AG04449 (cell line): ENCODE measurements around the gene CCDC69.

Source experiments
- CTCF ChIA-PET: fragments of 350-600 bp; formaldehyde crosslinking; extraction: SDS; loops from one replicate; lab custom pipeline; 2021; ENCODE audit warnings: antibody characterized with exemption; lab: Yijun Ruan, JAX
- POLR2A ChIA-PET: fragments of 400-600, 350-600 bp; formaldehyde crosslinking; extraction: SDS; loops from one replicate; lab custom pipeline; 2020; ENCODE audit warnings: antibody characterized with exemption, inconsistent platforms; lab: Yijun Ruan, JAX
- DNase-seq: peaks from one replicate; pipeline ENCODE4 v3.0.0-alpha.2; 2010; ENCODE audit warnings: low read depth, low spot score
- H3K4me3 ChIP-seq: 2 replicates; pipeline ENCODE4 v1.5.1; 2011; ENCODE audit warnings: low read depth, mild to moderate bottlenecking, control low read depth, low read length
- TF ChIP-seq, protein P1 (sequence below): IDR thresholded peaks from one replicate; pipeline ENCODE4 v1.5.1; 2011; ENCODE audit warnings: mild to moderate bottlenecking, moderate library complexity, low read length, control low read depth, inconsistent platforms; ENCODE audit not compliant: insufficient read depth; ENCODE audit errors: missing control alignments

The CCDC69 gene

GRCh38 chr5:151151793-151152192, 72.1 kb downstream of the CCDC69 start:
- TF ChIP-seq, protein P1, sequence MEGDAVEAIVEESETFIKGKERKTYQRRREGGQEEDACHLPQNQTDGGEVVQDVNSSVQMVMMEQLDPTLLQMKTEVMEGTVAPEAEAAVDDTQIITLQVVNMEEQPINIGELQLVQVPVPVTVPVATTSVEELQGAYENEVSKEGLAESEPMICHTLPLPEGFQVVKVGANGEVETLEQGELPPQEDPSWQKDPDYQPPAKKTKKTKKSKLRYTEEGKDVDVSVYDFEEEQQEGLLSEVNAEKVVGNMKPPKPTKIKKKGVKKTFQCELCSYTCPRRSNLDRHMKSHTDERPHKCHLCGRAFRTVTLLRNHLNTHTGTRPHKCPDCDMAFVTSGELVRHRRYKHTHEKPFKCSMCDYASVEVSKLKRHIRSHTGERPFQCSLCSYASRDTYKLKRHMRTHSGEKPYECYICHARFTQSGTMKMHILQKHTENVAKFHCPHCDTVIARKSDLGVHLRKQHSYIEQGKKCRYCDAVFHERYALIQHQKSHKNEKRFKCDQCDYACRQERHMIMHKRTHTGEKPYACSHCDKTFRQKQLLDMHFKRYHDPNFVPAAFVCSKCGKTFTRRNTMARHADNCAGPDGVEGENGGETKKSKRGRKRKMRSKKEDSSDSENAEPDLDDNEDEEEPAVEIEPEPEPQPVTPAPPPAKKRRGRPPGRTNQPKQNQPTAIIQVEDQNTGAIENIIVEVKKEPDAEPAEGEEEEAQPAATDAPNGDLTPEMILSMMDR, result no peak
- POLR2A ChIA-PET, result interaction anchor here (1.5 kb wide), 1 partner anchor 17 kb away, joined by 5 read pairs; no protein-coding TSS in a partner anchor
- H3K4me3 ChIP-seq, result no peak overlapping the region; the same call in 1 of the 2 replicates
- DNase-seq, result no peak
- CTCF ChIA-PET, result interaction anchor here (1.0 to 6.2 kb wide), 5 partner anchors 9 to 101 kb away, joined by 3 to 46 read pairs (median 21); no protein-coding TSS in a partner anchor

GRCh38 chr5:151151263-151151660, 72.6 kb downstream of the CCDC69 start:
- no peak overlapping the region for H3K4me3 ChIP-seq
- CTCF ChIA-PET, result interaction anchor here (1.0 to 6.2 kb wide), 5 partner anchors 10 to 101 kb away, joined by 3 to 46 read pairs (median 12); no protein-coding TSS in a partner anchor
- TF ChIP-seq, protein P1, result no peak
- POLR2A ChIA-PET, result interaction anchor here (0.7 to 1.5 kb wide), 3 partner anchors 16 to 495 kb away, joined by 3 to 5 read pairs (median 3); no protein-coding TSS in a partner anchor
- DNase-seq, result no peak

DNA sequence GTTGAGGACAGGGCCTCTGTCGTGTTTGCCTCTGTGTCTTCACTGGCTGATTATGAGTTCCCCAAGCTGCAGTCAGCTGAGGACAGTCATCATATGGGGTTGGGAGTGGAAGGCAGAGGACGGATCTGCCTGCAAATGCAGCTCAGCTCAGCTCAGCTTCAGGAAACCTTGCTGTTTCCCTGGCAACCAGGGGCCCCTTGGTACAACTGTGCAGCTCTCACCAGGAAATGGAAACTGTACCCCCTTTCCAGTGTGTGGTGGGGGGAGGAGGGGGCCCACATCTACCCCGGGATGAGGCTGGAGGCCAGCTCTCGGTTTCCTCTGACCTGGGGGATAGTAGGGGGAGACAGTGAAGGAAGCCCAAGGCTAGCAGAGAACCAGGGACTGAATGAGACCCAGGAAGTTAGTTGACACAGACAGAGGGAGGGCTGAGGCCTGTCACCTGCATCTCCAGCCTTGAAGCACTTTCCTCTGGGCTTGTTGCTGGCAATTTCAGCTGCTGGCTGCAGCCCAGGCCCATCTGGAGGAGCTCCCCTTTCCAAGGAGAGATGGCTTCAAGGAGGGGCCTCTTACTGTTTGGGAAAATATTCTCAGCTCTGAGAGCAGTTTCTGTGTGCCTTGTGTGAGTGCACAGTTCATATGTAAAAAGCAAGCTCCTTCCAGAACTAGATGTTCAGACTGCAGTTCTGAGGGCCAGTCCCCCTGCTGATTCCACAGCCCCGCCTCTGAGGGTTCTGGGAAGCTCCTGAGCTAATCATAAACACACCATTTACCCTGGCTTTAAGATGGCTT, 73.2 kb downstream of the CCDC69 start:
- ChIA-PET POLR2A (interaction anchor here (0.7 to 1.5 kb wide), 4 partner anchors 16 to 495 kb away, joined by 3 to 5 read pairs (median 3); no protein-coding TSS in a partner anchor), CTCF (interaction anchor here (0.9 to 6.2 kb wide), 11 partner anchors 8 to 166 kb away, joined by 3 to 46 read pairs (median 4); no protein-coding TSS in a partner anchor)
- DNase-seq, result no peak
- TF ChIP-seq, protein P1, result no peak
- H3K4me3 ChIP-seq, result no peak overlapping the region

- ChIA-PET POLR2A (interaction anchor here (0.6 kb wide), 1 partner anchor 9 kb away, joined by 3 read pairs; no protein-coding TSS in a partner anchor), CTCF (interaction anchor here (0.6 to 6.2 kb wide), 9 partner anchors 9 to 101 kb away, joined by 3 to 46 read pairs (median 4); partner anchors contain the start of gene ANXA6)
- DNase-seq, result no peak
- TF ChIP-seq, protein P1, result no peak
- H3K4me3 ChIP-seq, result no peak overlapping the region
Observed at GRCh38 chr5:151148583-151148982, 75.3 kb downstream of the CCDC69 start.

GRCh38 chr5:151147033-151147432, 76.9 kb downstream of the CCDC69 start:
- no peak overlapping the region for H3K4me3 ChIP-seq
- ChIA-PET POLR2A (no interaction called here), CTCF (interaction anchor here (6.2 kb wide), 1 partner anchor 21 kb away, joined by 46 read pairs; no protein-coding TSS in a partner anchor)
- TF ChIP-seq, protein P1, result no peak
- no peak for DNase-seq
